Femur (tissue), 1 donor: ENCODE data around the gene UGT2B17.
"Not testable (repeated sequence)": the region's sequence is repeated elsewhere in the genome, so short reads cannot be mapped to it uniquely, and the experiment has no call there.

ENCODE experiments used
- DNase-seq: peaks from one replicate; pipeline ENCODE4 v3.0.0-alpha.2; 2017

UGT2B17 gene

DNA sequence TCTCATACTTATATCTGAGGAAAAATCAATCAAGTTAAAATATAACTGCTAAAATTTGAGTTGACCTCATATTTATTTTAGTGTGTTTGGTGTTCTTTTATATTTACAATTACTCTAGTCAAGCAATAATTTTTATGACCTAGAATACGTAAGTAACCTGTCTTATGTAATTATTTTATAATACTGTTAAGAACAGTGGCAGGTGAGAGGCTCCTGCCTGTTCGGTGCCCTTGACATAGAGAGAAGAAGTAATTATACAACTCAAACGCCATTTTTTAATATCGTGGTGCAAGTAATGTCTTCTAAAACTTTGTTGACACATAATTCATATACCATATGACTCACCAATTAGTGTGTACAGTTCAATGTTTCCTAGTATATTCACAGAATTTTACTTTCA is 7.6 kb downstream of the UGT2B17 start:
- not testable (repeated sequence) for DNase-seq

DNA sequence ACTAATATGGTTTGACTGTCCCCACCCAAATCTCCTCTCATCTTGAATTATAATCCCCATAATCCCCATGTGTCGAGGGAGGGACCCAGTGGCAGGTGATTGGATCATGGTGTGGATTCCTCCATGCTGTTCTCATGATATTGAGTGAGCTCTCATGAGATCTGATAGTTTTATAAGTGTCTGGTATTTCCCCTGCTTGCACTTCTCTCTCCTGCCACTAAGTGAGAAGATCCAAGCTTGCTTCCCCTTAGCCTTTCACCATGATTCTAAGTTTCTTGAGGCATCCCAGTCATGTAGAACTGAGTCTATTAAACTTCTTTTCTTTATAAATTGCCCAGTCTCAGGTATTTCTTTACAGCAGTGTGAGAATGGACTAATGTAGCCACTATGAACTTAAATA is 9.8 kb downstream of the UGT2B17 start:
- DNase-seq = not testable (repeated sequence)

DNA sequence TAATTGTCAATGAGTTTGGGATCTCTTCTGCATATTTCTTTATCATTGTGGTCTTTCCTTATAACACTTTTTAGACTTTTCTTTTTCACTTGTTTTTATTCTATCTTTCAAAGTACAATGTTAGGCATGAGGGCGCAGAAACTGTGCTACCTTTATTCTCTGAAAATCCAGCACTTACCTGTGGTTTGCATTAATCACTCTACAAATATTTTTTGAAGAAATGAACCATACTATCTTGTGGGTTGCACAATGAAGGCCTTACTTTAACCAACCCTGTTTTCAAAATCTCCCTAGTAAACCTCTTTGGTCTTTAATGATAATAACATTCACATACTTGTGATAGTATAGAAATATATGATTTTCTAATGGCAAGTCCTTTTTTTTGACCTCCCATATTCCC is 11.0 kb downstream of the UGT2B17 start:
- not testable (repeated sequence) for DNase-seq

DNA sequence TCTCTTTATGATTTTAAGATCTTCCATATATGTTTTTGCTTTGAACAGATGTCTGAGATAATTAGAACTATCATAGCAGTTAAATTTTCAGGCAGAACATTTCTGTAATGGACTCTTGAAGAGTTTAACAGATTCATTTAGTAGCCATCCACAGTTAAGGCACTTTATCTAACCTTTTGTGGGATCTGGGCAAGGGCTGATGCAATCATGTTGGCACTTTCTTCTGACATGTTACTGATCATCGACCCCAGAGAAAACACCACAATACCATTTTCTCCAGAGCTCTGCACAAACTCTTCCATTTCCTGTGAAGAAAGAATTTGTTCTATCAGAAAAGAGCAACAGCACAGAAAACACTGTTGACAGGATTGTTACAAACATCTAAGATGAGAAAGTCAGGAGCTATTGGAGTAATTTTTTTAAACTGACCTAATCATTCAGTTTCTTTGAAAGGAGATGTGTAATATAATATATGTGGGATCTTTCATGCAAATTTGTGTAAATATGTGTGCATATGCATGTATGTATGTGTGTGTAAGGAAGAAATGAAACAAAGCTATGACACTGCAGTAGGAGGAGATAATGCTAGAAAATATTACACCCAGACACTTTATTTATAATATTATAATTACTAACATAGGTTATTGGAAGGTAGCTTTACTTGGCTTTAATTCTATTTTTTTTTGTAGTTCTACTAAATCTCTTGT is 15.6 kb downstream of the UGT2B17 start:
- DNase-seq = not testable (repeated sequence)

DNA sequence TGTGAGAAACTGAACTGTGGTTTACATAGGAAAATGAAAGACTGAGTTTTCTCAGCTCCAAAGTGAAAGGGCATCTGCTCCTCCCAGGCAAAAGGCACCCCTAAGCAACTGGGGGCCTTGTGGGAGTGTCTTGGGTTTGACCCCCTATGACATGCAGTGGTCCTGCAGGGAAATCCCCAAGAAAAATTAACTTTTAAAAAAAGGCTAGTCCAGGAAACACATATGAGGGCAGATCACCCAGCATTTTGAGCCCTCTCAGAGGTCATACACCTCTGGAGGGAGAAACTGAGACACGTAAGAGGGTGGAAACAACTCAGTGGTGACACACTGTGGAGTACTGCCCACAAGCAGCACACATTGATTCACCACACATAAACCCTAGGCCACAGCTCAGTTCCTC is 22.3 kb downstream of the UGT2B17 start:
- not testable (repeated sequence) for DNase-seq

DNA sequence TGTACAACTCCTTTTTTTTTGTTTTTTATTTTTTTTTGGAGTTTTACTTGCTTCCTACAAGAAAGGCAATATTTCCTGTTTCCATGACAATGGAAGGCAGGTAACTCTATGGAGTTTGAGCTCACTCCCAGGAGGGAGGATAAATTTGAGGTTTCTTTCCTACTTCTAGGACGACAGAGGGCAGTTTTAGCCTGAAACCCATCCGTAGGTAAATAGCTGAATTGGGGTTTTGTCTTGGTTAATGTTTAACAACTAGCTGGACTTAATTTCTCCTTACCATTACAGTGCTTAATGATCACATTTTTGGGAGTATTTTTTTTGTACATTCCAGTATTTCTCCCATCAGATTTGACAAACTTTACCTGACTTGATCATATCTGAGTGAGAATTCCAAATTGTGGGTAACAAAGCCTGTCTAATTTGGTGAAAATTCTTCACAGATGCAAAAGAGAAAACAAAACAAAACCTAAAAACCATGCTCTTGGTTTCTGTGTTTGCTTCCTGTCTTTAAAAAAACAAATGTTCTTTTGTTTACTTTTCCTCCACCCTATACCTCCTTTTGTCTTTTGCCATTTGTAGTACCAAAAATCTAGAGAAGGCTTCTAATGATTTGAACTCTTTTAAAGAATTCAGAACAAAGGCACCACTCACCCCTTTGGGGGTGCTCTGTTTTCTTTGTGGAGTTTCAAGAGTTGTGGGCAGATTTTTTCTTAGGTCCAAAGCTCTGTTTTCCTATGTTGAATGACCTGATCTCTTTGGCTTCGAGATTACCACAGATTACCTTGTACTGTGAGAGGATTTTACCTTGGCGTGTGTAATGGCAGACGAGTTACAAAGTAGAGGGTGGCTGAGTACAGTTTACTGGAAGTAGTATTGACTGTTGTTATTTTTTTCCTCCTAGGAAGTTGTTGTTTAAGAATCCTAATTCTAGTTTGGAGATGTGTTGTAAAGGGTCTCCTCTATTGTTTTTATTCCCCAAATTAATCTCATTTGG is 23.0 kb downstream of the UGT2B17 start:
- not testable (repeated sequence) for DNase-seq

DNA sequence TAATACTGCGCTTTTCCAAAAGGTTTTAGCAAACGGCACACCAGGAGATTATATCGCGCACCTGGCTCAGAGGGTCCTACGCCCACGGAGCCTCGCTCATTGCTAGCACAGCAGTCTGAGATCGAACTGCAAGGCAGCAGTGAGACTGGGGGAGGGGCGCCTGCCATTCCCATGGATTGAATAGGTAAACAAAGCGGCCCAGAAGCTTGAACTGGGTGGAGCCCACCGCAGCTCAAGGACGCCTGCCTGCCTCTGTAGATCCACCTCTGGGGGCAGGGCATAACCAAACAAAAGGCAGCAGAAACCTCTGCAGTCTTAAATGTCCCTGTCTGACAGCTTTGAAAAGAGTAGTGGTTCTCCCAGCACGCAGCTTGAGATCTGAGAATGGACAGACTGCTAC is 33.4 kb downstream of the UGT2B17 start:
- not testable (repeated sequence) for DNase-seq

DNA sequence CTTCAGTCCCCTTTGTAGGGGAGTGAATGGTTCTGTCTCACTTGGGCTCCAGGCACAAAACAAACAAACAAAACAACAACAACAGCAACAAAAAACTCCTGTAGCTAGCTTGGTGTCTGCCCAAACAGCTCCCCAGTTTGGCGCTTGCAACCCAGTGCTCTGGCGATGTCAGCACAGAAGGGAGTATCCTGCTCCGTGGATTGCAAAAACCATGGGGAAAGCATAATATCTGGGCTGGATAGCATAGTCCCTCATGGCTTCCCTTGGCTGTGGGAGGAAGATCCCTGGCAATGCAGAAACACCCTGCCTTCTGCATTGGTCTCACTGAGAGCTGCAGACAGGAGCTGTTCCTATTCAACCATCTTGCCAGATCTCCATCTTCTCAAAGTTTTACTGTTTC is 39.7 kb downstream of the UGT2B17 start:
- DNase-seq = no peak

DNA sequence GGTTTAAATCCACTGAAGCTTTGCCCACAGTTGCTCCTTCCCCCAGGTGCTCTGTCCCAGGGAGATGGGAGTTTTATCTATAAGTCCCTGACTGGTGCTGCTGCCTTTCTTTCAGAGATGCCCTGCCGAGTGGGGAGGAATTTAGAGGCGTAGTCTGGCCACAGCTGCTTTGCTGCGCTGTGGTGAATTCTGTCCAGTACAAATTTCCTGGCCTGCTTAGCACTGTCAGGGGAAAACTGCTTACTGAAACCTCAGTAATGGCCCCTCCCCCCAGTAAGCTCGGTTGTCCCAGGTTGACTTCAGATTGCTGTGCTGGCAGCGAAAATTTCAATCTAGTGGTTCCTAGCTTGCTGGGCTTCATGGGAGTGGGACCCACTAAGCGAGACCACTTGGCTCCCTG is 40.1 kb downstream of the UGT2B17 start:
- no peak for DNase-seq

DNA sequence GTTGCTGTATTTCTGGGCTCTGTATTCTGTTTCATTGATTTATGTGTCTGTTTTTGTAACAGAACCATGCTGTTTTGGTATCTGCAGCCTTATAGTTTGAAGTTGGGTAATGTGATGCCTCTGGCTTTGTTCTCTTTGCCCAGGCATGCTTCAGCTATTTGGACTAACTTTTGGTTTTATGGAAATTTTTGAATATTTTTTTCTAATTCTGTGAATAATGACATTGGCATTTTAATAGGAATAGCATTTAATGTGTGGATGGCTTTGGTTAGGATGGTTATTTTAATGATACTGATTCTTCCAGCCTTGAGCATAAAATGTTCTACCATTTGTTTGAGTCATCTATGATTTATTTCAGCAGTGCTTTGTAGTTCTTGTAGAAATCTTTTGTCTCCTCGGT is 53.9 kb downstream of the UGT2B17 start:
- not testable (repeated sequence) for DNase-seq

DNA sequence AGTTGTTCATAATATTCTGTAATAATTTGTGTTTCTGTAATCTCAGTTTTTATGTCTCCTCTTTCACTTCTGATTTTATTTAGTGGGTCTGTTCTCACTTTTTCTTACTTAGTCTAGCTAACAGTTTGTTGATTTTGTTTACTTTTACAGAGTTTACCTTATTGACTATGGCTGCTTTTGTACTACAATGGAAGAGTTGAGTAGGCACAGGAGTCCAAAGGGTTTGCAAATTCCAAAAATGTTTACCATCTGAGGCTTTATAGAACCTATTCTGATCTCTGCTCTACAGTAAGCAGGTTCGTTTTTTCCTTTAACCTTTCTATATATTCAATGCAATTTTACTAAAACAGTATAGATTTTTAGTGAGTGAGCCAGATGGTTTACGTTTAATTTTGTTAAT is 55.1 kb downstream of the UGT2B17 start:
- no peak for DNase-seq

DNA sequence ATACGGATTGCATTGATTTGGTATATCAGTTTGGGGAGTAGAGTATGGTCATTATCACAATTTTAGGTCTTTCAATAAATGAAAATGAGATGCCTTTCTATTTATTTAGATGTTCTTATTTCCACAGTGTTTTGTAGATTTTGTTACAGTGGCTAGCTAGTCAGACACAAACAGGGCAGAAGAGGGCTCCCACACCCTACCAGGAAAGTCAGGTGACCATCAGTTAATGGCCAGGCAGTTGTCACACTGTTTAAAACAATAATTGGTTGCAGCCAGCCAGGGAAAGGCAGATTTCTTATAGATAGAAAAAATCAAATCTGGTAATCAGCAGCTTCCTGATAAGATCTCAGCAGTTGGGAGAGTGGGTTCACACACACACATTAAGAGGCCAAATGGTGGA is 57.2 kb downstream of the UGT2B17 start:
- no peak for DNase-seq

DNA sequence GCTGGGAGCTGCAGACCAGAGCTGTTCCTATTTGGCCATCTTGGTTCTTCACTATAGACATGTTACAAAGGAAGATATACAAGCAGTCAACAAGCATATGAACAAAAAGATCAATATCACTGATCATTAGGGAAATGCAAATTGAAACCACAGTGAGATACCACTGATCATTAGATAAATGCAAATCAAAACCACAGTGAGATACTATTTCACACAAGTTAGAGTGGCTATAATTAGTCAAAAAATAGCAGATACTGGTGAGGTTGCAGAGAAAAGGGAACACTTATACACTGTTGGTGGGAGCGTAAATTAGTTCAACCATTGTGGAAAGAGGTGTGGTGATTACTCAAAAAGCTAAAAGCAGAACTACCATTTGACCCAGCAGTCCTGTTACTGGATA is 70.7 kb downstream of the UGT2B17 start:
- not testable (repeated sequence) for DNase-seq

DNA sequence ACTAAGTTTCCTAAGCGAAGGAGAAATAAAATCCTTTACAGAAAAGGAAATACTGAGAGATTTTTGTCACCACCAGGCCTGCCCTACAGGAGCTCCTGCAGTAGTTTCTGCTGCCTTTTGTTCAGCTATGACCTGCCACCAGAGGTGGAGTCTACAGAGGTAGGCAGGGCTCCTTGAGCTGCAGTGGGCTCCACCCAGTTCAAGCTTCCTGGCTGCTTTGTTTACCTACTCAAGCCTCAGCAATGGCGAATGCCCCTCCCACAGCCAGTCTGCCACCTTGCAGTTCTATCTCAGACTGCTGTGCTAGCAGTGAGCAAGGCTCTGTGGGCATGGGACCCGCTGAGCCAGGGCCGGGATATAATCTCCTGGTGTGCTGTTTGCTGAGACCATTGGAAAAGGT is 71.3 kb downstream of the UGT2B17 start:
- DNase-seq = not testable (repeated sequence)

DNA sequence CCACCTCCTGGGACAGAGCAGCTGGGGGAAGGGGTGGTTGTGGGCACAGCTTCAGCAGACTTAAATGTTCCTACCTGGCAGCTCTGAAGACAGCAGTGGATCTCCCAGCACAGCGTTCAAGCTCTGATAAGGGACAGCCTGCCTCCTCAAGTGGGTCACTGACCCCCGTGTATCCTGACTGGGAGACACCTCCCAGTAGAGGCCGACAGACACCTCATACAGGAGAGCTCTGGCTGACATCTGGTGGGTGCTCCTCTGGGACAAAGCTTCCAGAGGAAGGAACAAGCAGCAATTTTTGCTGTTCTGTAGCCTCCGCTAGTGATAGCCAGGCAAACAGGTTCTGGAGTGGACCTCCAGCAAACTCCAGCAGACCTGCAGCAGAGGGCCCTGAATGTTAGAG is 72.7 kb downstream of the UGT2B17 start:
- DNase-seq = not testable (repeated sequence)

DNA sequence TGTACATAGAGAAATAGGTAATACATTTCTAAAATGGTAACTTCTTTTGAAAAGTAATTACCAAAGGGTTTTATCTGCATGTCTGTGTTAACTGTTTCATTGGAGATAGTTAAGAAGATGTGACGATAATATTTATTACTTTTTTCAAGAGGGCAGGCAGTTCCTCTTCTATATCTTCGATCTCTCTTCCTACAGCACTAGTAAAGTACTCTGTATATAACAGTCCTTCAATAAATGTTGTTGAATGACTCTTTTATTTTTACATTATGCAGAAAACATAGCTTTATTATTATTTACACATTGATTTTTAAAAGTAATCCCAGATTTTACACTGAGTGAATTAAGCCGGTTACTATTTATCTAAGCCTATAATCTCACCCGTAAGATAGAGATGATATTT is 77.1 kb downstream of the UGT2B17 start:
- DNase-seq = no peak

DNA sequence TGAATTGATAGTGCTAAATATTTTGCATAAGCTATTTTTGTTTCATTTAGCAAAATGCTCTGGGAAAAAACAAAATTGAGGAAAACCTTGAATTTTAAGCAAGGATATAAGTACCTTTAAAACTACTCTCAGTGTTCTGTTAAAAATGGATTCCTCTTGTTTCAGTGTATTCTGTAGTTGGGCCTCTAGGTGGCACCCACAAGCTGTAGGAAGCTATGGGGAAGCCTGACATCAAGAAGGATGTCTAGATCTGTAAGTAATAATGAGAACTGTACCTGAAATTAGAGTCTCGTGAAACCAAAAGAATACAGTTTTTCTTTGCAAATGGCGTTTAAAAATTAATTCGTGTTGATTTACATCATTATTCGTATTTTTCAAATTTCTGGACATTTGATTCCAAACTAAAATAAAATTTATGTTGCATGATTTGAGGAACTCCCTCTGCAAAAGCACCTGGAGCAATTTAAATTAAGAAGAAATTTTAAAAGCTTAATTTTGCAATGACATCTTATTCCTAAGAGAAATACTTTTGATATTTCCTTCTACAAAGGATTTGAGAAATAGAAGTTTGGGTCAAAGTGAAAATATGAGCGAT is 77.6 kb downstream of the UGT2B17 start:
- DNase-seq = peak; percentile 65

DNA sequence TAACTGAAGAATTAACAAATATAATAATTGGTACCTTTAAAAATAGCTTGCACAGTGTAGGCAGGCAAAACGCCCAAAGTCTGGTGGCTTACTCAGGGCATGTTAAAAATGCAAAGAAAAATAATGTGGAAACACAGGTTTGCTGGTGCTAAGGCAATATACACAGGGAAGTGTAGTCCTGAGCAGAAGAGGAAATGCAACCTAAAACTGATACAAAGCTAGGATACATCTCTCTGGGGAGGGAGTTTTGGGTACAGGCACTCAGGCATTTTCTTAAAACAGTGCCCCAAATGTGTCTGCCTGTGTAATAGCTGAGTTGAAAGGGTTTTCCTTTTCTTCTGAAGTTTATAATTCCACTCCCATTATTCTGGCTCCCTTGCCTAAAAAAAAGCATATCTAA is 81.4 kb downstream of the UGT2B17 start:
- DNase-seq = no peak

DNA sequence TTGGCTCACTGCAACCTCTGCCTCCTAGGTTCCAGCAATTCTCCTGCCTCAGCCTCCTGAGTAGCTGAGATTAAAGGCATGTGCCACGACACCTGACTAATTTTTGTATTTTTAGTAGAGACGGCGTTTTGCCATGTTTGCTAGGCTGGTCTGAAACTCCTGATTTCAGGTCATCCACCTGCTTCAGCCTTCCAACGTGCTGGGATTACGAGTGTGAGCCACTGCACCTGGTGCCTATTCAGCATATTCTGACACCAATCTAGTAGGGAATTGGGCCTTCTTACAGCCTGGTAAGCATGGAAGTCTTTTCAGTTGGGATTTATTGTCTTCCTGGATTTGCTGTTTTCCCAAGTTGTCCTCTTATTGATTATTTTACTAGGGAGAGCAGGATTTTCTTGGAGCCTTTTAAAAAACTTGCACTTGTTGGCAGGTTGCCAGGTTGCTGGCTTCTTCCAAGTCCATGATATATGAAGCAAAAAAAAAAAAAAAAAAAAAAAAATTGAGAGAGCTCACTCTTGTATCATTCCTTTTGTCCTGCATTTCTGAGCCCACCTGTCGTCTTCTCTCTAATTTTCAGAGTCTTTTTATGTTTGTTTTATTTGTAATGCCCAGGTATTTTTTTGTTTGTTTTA is 85.2 kb downstream of the UGT2B17 start:
- no peak for DNase-seq

DNA sequence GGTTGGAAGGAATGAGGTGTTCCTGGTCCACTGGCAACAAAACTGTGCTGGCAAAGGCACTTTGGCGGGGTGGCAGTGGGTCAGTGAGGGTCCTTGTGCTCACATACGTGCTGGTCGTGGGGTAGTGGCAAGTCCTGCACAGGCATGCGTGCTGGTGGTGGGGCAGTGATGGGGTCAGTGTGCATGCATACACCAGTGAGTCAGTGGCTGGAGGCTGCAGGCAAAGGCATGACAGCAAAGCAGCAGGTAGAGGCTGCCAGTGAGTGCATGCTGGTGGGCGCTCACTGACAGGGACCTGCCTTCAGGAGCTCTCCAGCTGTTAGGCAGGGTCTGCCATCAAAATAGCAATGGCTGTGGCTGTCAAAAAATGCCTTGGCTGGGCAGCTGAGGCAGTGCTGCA is 86.8 kb downstream of the UGT2B17 start:
- no peak for DNase-seq
